DND-41 (cell line): ENCODE results near the gene USP24.

Source experiments
- EZH2 ChIP-seq: IDR thresholded peaks from 3 replicates; pipeline ENCODE4 v1.6.1; 2012; ENCODE audit warnings: borderline replicate concordance, low read depth, mild to moderate bottlenecking, moderate library complexity, low read length, inconsistent platforms; ENCODE audit not compliant: severe bottlenecking
- TF ChIP-seq, protein P1 (sequence below): IDR thresholded peaks from 2 replicates; pipeline ENCODE4 v1.5.1; 2012; ENCODE audit warnings: borderline replicate concordance, low read length, moderate library complexity, mild to moderate bottlenecking; ENCODE audit not compliant: poor library complexity, severe bottlenecking; ENCODE audit errors: extremely low read depth

DNA sequence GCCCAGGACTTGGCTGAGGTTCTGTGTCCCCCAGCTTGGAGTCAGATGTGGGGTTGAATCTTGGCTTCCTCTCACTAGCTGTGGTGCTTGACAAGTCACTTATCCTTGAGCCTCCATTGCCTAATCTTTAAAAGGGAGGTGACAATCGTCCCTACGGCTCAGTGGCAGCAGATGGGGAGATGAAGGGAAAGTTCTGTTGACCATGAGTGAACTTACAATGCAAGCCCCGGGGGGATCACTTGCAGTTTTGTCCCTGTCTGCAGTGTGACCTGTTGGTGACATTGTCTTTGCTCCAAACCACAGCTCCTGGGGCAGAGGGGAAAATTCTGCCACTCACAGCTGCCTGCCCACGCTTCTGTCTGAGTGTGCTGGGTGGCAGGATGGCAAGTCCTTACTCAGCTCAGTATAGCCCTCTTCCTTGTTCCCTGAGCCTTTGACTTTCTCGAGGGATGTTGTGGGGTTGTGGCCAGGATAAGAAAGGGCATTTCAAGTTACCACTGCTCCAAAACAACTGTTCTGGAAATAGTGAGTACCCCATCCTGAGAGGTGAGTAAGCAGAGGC, 174.2 kb downstream of the USP24 start:
- TF ChIP-seq, protein P1, sequence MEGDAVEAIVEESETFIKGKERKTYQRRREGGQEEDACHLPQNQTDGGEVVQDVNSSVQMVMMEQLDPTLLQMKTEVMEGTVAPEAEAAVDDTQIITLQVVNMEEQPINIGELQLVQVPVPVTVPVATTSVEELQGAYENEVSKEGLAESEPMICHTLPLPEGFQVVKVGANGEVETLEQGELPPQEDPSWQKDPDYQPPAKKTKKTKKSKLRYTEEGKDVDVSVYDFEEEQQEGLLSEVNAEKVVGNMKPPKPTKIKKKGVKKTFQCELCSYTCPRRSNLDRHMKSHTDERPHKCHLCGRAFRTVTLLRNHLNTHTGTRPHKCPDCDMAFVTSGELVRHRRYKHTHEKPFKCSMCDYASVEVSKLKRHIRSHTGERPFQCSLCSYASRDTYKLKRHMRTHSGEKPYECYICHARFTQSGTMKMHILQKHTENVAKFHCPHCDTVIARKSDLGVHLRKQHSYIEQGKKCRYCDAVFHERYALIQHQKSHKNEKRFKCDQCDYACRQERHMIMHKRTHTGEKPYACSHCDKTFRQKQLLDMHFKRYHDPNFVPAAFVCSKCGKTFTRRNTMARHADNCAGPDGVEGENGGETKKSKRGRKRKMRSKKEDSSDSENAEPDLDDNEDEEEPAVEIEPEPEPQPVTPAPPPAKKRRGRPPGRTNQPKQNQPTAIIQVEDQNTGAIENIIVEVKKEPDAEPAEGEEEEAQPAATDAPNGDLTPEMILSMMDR: no peak
- TF ChIP-seq EZH2: no peak
